CD1c-positive myeloid dendritic cell (primary cell): ENCODE results near the gene ZNF112.

Experiments
- DNase-seq: peaks from one replicate; pipeline ENCODE4 v3.0.0-alpha.2; 2016; ENCODE audit errors: extremely low spot score

Gene ZNF112

GRCh38 chr19:44282846-44283245 is 73.6 kb downstream of the ZNF112 start:
- no peak for DNase-seq

GRCh38 chr19:44280916-44281315 is 75.6 kb downstream of the ZNF112 start:
- no peak for DNase-seq

- DNase-seq, result no peak
These were observed 78.2 kb downstream of the ZNF112 start for GRCh38 chr19:44278181-44278690.

GRCh38 chr19:44277331-44277730 is 79.1 kb downstream of the ZNF112 start:
- no peak for DNase-seq
